ENCODE data around the gene THEMIS.

Gene THEMIS

DNA sequence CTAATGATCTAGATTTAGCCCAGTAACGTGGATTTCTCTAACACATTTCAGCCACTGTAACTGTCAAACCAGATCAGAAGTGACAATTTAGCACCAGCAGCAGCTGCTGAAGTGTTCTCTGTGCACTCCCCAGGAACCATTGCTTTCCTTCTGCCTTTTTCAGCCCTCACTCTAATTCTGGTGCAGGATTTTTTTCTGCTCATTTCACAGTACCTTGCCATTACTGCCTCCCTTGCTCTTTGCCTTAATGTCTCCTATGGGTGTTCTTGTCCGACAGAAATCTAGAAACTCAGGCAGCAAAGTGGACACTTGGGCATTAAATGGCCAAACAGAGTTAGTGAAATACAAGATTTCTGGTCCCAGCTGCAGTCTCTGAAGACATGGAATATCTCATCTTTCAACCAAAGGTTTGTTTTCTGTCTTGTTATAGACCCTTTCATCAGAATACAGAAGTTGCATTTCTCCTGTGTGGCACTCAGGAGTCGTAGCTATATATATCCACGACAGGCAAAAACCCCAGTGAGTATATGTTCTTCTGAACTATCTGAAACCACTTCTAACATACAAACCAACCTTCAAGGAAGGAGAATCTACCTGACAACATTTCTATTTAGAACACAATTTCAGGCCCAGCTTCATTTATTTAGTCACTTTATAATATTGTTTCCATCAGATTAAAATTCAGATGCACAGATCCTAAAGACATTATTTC is 92.9 kb downstream of the THEMIS start:
- Histone ChIP-seq H3K27ac (ENCODE audit: extremely low read depth, low read depth, low read length) (no peak overlapping the region), H3K4me1 (ENCODE audit: control insufficient read depth, insufficient read depth, low read length) (no peaks in the 10 kb centered on the region), H3K4me3 (ENCODE audit: low read depth, low read length) (no peak overlapping the region), H3K9me3 (ENCODE audit: control insufficient read depth, insufficient read depth, low read depth, low read length) (no peaks in the 10 kb centered on the region), H3K36me3 (ENCODE audit: control insufficient read depth in 2 of 2, insufficient read depth in 1 of 2, low read length in 2 of 2) (no peaks in the 10 kb centered on the region)
- no peak for TF ChIP-seq ZNF433 (tag by site-specific recombination; IDR thresholded peaks at IDR 0.05; ENCODE audit: low read depth)
- TF ChIP-seq ZNF623 (tag by site-specific recombination; IDR thresholded peaks at IDR 0.05), result no peak
- TF ChIP-seq, protein P1, sequence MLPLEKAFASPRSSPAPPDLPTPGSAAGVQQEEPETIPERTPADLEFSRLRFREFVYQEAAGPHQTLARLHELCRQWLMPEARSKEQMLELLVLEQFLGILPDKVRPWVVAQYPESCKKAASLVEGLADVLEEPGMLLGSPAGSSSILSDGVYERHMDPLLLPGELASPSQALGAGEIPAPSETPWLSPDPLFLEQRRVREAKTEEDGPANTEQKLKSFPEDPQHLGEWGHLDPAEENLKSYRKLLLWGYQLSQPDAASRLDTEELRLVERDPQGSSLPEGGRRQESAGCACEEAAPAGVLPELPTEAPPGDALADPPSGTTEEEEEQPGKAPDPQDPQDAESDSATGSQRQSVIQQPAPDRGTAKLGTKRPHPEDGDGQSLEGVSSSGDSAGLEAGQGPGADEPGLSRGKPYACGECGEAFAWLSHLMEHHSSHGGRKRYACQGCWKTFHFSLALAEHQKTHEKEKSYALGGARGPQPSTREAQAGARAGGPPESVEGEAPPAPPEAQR (tag by site-specific recombination; IDR thresholded peaks at IDR 0.05), result no peak
- TF ChIP-seq ZNF548 (tag by site-specific recombination; IDR thresholded peaks at IDR 0.05), result no peak
- no peak for TF ChIP-seq ZNF48 (tag by site-specific recombination; IDR thresholded peaks at IDR 0.05)
- no peak for TF ChIP-seq ZNF530 (tag by site-specific recombination; IDR thresholded peaks at IDR 0.05; ENCODE audit: low read depth)
- no peak for TF ChIP-seq ZNF146 (tag by site-specific recombination; IDR thresholded peaks at IDR 0.05)
- TF ChIP-seq BCL11A (tag by site-specific recombination; IDR thresholded peaks at IDR 0.05; ENCODE audit: low read depth), result no peak
- no peak for TF ChIP-seq ZNF707 (tag by site-specific recombination; IDR thresholded peaks at IDR 0.05)
- TF ChIP-seq IKZF3 (tag by site-specific recombination; IDR thresholded peaks at IDR 0.05), result no peak
- no peak for TF ChIP-seq ZNF792 (tag by site-specific recombination; IDR thresholded peaks at IDR 0.05)
- TF ChIP-seq ZNF138 (tag by site-specific recombination; IDR thresholded peaks at IDR 0.05; ENCODE audit: borderline replicate concordance), result no peak
- no peak for TF ChIP-seq ZNF549 (tag by site-specific recombination; IDR thresholded peaks at IDR 0.05)
- no peak for TF ChIP-seq ZNF223 (tag by site-specific recombination; IDR thresholded peaks at IDR 0.05)
- TF ChIP-seq ZNF624 (tag by site-specific recombination; IDR thresholded peaks at IDR 0.05), result no peak
- ChIA-PET CTCF (interaction anchor here (0.6 to 0.7 kb wide), 2 partner anchors 53 to 71 kb away, joined by 3 to 4 read pairs; no protein-coding TSS in a partner anchor), POLR2A (no interaction called here)

DNA sequence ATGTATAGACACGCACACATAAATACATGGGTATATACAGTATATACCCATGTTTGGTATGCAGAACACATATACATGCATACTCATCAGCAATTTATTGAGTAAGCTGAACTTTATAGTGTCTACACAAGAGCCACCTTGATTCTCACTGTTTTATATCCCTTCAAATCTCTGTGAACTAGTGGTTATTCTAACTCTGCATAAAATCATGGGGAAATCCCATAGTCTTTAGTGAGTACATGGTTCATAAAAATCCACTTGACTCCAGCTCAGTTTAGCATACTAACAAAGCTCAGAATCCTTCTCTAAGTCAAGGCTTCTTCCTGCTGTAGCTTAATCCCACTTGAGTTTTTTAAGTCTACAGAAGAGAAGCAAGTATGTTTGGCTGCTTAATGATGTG is 104.1 kb downstream of the THEMIS start:
- no peaks in the 10 kb centered on the region for H3K4me1 ChIP-seq (ENCODE audit: control insufficient read depth, insufficient read depth, low read length)
- ChIA-PET POLR2A (no interaction called here), CTCF (no interaction called here)
- H3K36me3 ChIP-seq (ENCODE audit: control insufficient read depth in 2 of 2, insufficient read depth in 1 of 2, low read length in 2 of 2), result no peaks in the 10 kb centered on the region
- TF ChIP-seq ZNF174 (tag by site-specific recombination; IDR thresholded peaks at IDR 0.05) (no peak), ZNF629 (tag by site-specific recombination; IDR thresholded peaks at IDR 0.05) (no peak), ZNF391 (tag by site-specific recombination; IDR thresholded peaks at IDR 0.05; ENCODE audit: borderline replicate concordance, low read depth) (no peak), ZNF747 (tag by site-specific recombination; IDR thresholded peaks at IDR 0.05) (no peak), SCRT2 (tag by site-specific recombination; IDR thresholded peaks at IDR 0.05) (no peak), ZFP37 (tag by site-specific recombination; IDR thresholded peaks at IDR 0.05) (no peak)
- TF ChIP-seq, protein P2, sequence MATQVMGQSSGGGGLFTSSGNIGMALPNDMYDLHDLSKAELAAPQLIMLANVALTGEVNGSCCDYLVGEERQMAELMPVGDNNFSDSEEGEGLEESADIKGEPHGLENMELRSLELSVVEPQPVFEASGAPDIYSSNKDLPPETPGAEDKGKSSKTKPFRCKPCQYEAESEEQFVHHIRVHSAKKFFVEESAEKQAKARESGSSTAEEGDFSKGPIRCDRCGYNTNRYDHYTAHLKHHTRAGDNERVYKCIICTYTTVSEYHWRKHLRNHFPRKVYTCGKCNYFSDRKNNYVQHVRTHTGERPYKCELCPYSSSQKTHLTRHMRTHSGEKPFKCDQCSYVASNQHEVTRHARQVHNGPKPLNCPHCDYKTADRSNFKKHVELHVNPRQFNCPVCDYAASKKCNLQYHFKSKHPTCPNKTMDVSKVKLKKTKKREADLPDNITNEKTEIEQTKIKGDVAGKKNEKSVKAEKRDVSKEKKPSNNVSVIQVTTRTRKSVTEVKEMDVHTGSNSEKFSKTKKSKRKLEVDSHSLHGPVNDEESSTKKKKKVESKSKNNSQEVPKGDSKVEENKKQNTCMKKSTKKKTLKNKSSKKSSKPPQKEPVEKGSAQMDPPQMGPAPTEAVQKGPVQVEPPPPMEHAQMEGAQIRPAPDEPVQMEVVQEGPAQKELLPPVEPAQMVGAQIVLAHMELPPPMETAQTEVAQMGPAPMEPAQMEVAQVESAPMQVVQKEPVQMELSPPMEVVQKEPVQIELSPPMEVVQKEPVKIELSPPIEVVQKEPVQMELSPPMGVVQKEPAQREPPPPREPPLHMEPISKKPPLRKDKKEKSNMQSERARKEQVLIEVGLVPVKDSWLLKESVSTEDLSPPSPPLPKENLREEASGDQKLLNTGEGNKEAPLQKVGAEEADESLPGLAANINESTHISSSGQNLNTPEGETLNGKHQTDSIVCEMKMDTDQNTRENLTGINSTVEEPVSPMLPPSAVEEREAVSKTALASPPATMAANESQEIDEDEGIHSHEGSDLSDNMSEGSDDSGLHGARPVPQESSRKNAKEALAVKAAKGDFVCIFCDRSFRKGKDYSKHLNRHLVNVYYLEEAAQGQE (tag by site-specific recombination; IDR thresholded peaks at IDR 0.05), result no peak
- TF ChIP-seq, protein P3, sequence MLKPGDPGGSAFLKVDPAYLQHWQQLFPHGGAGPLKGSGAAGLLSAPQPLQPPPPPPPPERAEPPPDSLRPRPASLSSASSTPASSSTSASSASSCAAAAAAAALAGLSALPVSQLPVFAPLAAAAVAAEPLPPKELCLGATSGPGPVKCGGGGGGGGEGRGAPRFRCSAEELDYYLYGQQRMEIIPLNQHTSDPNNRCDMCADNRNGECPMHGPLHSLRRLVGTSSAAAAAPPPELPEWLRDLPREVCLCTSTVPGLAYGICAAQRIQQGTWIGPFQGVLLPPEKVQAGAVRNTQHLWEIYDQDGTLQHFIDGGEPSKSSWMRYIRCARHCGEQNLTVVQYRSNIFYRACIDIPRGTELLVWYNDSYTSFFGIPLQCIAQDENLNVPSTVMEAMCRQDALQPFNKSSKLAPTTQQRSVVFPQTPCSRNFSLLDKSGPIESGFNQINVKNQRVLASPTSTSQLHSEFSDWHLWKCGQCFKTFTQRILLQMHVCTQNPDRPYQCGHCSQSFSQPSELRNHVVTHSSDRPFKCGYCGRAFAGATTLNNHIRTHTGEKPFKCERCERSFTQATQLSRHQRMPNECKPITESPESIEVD (tag by site-specific recombination; IDR thresholded peaks at IDR 0.05), result no peak
- no peak overlapping the region for H3K4me3 ChIP-seq (ENCODE audit: low read depth, low read length)
- H3K27ac ChIP-seq (ENCODE audit: extremely low read depth, low read depth, low read length), result no peak overlapping the region
- H3K9me3 ChIP-seq (ENCODE audit: control insufficient read depth, insufficient read depth, low read depth, low read length), result no peaks in the 10 kb centered on the region
